AG09309 (cell line): ENCODE results near the gene DOCK9.

Experiments
- DNase-seq: peaks from one replicate; pipeline ENCODE4 v3.0.0-alpha.2; 2010; ENCODE audit warnings: low read depth
- H3K4me3 ChIP-seq: 2 replicates; pipeline ENCODE4 v1.5.1; 2011; ENCODE audit warnings: mild to moderate bottlenecking, low read depth, low read length, moderate library complexity; ENCODE audit not compliant: control insufficient read depth
- CTCF ChIP-seq: IDR thresholded peaks from 2 replicates; pipeline ENCODE4 v1.5.1; 2011; ENCODE audit warnings: mild to moderate bottlenecking, low read depth, low read length, inconsistent platforms; ENCODE audit not compliant: insufficient read depth, control insufficient read depth; ENCODE audit errors: missing control alignments

DOCK9 gene

GRCh38 chr13:98858191-98858590 is 119.7 kb downstream of the DOCK9 start:
- DNase-seq, result no peak
- H3K4me3 ChIP-seq, result no peak overlapping the region
- no peak for TF ChIP-seq CTCF

- DNase-seq, result no peak
- no peak for TF ChIP-seq CTCF
- no peak overlapping the region for H3K4me3 ChIP-seq
Observed at GRCh38 chr13:98856983-98857382, 120.9 kb downstream of the DOCK9 start.

GRCh38 chr13:98854448-98854847 is 123.4 kb downstream of the DOCK9 start:
- no peak for TF ChIP-seq CTCF
- no peak for DNase-seq
- H3K4me3 ChIP-seq, result no peak overlapping the region

GRCh38 chr13:98853771-98854221 is 124.1 kb downstream of the DOCK9 start:
- DNase-seq, result peak; percentile 68
- no peak for TF ChIP-seq CTCF

GRCh38 chr13:98851276-98851675 is 126.6 kb downstream of the DOCK9 start:
- H3K4me3 ChIP-seq, result no peak overlapping the region
- TF ChIP-seq CTCF, result no peak
- no peak for DNase-seq

More at GRCh38 chr13:98853771-98854221, 124.1 kb downstream of the DOCK9 start:
- no peak overlapping the region for H3K4me3 ChIP-seq

- no peak overlapping the region for H3K4me3 ChIP-seq
- TF ChIP-seq CTCF, result no peak
- no peak for DNase-seq
Observed at GRCh38 chr13:98848746-98849145, 129.1 kb downstream of the DOCK9 start.

GRCh38 chr13:98847780-98848179 is 130.1 kb downstream of the DOCK9 start:
- no peak for DNase-seq
- no peak overlapping the region for H3K4me3 ChIP-seq
- no peak for TF ChIP-seq CTCF
